Loucy (cell line): ENCODE data around the gene PCDHA2.

ENCODE experiments used
- EZH2phosphoT487 ChIP-seq: fragments of 200-600 bp; IDR thresholded peaks from 2 replicates; pipeline ENCODE4 v1.6.1; 2018; ENCODE audit warnings: antibody characterized with exemption, mild to moderate bottlenecking, moderate library complexity, borderline replicate concordance
- TF ChIP-seq, protein P1 (sequence below): fragments of 200-600 bp; sonication (generic); conservative IDR thresholded peaks from 2 replicates; pipeline ENCODE4 v1.5.1; 2014; ENCODE audit warnings: mild to moderate bottlenecking, antibody characterized with exemption, low read length

DNA sequence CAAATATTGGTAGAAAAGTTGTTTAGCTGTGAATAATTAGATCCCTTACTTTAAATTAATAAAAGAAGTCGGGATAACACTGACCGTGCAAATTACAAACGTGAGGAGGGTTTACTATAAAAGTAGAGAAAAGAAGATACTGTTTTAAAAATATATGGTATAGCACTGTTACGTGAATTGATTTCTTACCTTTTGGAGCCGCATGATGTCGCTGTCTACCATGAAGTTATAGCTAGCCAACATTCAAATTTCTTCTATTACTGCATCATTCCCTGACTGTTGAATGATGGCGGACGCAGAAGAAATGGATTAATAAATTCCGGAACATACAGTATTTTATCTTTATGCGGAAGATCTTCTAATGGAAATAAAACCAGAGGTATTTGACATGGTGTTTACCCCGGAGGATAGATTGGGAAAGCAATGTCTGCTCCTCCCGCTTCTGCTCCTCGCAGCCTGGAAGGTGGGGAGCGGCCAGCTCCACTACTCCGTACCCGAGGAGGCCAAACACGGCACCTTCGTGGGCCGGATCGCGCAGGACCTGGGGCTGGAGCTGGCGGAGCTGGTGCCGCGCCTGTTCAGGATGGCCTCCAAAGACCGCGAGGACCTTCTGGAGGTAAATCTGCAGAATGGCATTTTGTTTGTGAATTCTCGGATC lies 33.2 kb downstream of the PCDHA2 start, which contains the start of gene PCDHA6:
- TF ChIP-seq EZH2phosphoT487, result no peak
- TF ChIP-seq, protein P1, sequence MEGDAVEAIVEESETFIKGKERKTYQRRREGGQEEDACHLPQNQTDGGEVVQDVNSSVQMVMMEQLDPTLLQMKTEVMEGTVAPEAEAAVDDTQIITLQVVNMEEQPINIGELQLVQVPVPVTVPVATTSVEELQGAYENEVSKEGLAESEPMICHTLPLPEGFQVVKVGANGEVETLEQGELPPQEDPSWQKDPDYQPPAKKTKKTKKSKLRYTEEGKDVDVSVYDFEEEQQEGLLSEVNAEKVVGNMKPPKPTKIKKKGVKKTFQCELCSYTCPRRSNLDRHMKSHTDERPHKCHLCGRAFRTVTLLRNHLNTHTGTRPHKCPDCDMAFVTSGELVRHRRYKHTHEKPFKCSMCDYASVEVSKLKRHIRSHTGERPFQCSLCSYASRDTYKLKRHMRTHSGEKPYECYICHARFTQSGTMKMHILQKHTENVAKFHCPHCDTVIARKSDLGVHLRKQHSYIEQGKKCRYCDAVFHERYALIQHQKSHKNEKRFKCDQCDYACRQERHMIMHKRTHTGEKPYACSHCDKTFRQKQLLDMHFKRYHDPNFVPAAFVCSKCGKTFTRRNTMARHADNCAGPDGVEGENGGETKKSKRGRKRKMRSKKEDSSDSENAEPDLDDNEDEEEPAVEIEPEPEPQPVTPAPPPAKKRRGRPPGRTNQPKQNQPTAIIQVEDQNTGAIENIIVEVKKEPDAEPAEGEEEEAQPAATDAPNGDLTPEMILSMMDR, result no peak
